GM18868 (cell line): Measurements from ENCODE around the gene ENPP3.
"Not testable (repeated sequence)": the region's sequence is repeated elsewhere in the genome, so short reads cannot be mapped to it uniquely, and the experiment has no call there.

Experiments used
- ATAC-seq: cut with Tn5 transposase; IDR thresholded peaks from one replicate; pipeline ENCODE4 v1.9.1; 2021; ENCODE audit warnings: mild to moderate bottlenecking, moderate library complexity; ENCODE audit not compliant: unreplicated experiment

Gene ENPP3

DNA sequence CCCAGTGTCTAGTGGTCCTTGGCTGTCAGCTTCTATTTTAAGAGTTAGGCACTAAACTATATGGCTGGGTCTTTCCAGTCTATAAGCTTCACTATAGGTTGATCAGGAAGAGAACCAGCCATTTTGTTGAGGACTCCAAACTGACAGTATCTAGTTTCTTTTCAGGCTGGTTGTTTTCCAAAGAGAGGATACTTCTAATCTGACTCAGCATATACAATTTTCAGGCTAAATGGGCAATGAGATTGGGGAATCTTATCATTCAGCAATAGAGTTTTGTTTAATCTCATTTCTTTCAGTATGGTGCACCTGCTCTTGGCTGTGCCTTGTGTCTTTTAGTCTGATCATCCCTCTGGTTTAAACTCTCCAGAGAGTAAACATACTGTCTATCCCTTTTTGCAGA is 94.1 kb downstream of the ENPP3 start:
- ATAC-seq, result no peak

DNA sequence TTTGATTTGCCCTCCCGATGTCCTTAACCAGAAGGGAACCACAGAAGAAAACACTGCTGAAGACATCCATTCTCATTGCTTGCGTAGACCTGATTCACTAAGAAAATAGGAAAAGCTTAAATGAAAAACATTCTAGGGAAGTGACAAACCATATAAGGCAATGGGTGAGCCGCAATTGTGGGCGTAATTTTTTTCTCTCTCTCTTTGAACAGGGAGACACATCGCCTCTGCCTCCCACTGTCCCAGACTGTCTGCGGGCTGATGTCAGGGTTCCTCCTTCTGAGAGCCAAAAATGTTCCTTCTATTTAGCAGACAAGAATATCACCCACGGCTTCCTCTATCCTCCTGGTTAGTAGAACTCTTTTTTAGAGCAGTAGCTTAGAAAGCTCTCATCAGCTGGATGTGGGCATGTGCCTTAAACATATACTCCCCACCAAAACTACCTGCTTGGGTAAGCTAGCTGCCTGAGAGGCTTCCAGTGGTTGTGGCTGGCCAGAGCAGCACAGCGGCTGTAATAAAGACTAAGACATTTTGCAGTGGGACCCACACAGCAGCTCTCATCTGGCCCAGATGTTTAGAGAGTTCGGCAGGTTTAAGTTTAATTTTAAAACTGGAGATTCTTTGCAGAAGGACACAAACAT is 96.4 kb downstream of the ENPP3 start:
- no peak for ATAC-seq

- no peak for ATAC-seq
These were observed 99.0 kb downstream of the ENPP3 start for GRCh38 chr6:131736003-131736596.

- no peak for ATAC-seq
These were observed 99.7 kb downstream of the ENPP3 start for GRCh38 chr6:131736811-131737210.

DNA sequence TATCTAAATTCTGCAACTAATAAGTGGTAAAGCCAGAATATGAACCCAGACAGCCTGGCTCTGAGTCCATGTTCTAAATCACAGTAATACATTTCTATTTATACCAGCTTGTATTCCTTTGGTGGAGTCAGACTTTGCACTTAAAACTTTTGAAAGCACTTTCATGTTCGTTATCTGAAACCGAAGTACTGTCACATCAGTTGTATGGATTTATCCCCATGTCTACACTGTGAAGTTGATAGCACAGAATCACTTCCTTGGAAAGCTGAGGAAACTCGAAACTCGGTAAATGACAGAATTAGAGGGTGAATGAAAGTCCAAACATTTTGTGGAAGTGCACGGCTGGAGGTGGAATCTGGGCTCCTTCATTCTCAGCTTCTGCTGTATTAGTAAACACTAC is 102.0 kb downstream of the ENPP3 start:
- ATAC-seq, result no peak

GRCh38 chr6:131740161-131740560 is 103.1 kb downstream of the ENPP3 start:
- ATAC-seq, result no peak

DNA sequence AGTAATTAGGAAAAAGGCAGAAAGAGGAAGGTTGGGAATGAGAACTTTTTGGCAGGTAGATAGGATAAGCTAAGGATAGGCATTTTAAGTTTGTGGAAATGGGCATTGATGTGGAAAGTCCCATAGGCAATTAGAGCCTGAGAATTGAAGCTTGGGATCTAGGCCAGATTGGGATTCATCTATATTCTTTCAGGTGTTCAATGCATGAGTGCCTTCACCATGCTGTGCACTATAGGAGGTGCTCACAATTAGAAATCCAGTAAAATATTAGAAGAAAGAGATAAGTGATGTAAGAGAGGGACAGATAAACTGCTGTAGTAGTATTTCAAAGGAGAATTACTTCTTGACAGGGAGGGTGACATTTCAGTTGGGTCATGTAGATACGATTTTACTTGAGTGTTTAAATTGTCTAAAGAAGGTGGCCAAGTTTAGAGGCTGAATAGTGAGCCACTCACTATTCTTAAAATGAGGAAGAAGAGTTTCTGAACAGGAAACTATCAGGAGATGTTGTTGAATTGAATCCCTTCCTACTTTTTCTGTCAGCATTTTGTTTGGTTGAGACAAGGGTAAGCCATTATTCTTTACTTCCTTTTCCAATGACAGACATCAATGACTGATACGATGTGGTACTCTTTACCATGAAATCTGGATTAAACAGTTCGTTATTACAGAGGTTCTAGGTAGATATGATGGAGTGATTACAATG is 104.7 kb downstream of the ENPP3 start:
- no peak for ATAC-seq

DNA sequence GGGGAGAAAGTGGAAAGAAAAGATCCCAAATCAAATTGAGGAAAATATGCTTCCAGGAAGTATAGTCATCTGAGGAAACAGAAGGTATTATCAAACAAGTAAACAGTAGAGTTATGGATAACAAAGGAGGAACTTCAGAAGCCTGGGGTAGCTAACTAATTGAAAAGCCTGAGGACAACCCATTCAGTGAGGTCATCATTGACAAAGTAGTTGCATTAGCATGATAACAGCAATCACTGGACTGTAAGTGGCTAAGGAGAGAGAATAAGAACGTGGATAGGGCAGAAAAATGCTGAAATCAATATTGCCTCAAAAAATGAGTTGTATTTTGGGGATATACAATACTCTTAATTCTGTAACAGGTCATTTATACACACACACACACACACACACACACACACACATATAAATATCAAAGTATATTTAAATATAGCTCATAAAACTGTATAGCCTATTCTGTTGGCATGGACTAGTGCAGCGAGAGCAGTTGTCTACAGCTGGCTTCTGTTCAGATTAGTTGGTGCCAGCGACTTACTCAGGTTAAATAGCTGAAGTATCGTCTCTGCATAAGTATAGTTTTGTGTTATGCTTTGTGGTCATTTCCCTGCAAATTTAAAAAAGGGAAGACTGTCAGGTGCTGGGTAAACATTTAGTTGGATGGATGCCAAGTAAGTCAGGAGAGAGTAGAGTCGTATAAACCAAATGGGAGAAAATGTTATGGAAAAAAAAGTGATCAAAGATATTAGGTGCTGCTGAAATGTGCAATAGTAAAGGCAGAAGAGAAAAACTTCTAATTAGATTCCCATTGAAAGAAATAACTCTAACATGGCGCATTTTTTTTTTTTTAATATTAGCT is 107.6 kb downstream of the ENPP3 start:
- no peak for ATAC-seq

GRCh38 chr6:131745476-131745875 is 108.4 kb downstream of the ENPP3 start:
- ATAC-seq, result no peak

DNA sequence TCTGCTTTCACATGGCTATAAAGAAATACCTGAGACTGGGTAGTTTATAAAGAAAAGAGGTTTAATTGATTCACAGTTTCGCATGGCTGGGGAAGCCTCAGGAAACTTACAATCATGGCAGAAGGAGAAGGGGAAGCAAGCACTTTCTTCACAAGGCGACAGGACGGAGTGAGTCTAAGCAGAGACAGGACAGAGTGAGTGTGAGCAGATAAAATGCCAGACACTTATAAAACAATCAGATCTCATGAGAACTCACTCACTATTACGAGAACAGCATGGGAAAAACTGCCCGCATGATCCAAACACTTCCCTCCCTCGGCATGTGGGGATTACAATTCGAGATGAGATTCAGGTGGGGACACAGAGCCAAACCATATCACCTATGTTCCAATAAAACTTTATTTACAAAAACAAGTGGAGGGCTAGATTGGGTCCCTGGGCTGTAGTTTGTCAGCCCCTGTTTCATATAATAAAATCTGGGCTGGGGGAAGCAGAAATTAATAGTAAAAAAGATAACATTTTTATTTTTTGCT is 110.8 kb downstream of the ENPP3 start:
- no peak for ATAC-seq

DNA sequence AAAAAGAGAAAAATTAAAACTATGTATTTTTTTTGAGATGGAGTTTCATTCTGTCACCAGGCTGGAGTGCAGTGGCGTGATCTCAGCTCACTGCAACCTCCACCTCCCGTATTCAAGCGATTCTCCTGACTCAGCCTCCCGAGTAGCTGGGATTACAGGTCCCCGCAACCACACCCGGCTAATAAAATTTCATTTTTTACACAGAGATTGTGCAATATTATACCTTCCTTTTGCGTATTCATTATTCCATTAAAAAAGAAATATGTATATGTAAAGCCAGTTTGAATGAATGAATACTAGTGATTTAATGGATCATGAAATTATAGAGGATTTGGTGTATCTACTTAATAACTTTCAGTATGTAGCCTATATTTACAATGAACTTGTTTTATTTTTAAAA is 111.9 kb downstream of the ENPP3 start:
- no peak for ATAC-seq

DNA sequence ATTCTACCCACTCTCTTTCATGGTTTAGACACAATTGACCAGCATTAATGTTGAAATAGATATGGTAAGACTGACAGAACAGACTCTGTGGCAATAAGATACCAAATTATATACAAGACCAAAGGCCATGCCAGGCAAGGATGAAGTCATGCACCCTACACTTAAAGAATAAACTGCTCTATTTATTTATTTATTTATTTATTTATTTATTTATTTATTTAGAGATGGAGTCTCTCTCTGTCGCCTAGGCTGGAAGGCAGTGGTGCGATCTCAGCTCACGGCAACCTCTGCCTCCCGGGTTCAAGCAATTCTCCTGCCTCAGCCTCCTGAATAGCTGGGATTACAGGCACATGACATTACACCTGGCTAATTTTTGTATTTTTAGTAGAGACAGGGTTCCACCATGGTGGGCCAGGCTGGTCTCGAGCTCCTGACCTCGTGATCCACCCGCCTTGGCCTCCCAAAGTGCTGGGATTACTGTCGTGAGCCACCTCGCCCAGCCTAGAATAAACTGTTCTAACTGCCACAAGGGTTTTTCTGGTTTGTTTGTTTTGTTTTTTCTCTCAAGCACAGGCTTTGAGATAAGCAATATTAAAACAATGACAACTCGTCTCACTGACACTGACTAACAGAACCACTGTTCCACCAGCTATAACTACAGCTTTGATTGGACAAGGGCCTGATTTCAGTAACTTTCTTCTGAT is 114.1 kb downstream of the ENPP3 start:
- not testable (repeated sequence) for ATAC-seq

- no peak for ATAC-seq
These were observed 117.0 kb downstream of the ENPP3 start for GRCh38 chr6:131754088-131754487.

- ATAC-seq, result no peak
These were observed 117.8 kb downstream of the ENPP3 start for GRCh38 chr6:131754715-131755567.

GRCh38 chr6:131755597-131755996 is 118.5 kb downstream of the ENPP3 start:
- no peak for ATAC-seq

- ATAC-seq, result no peak
These were observed 118.9 kb downstream of the ENPP3 start for GRCh38 chr6:131756039-131756438.

DNA sequence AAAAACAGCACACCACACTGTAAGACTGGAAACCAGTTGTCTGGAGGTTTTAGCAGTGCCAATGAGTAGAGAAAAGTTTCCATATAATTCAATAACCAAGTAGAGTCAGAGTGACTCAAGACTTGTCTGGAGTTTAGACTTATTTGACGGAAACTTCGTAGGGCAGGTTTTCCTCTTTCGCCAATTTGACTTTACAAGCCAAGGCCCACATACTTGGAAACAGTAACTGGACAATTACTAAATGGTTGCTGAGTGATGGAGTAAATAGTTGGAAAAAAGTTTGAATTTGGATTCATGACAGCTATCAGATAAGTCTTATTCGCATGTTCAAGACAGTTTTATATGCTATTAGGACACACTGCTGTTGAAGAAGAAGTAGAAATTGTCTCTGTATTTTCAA is 121.8 kb downstream of the ENPP3 start:
- ATAC-seq, result no peak

DNA sequence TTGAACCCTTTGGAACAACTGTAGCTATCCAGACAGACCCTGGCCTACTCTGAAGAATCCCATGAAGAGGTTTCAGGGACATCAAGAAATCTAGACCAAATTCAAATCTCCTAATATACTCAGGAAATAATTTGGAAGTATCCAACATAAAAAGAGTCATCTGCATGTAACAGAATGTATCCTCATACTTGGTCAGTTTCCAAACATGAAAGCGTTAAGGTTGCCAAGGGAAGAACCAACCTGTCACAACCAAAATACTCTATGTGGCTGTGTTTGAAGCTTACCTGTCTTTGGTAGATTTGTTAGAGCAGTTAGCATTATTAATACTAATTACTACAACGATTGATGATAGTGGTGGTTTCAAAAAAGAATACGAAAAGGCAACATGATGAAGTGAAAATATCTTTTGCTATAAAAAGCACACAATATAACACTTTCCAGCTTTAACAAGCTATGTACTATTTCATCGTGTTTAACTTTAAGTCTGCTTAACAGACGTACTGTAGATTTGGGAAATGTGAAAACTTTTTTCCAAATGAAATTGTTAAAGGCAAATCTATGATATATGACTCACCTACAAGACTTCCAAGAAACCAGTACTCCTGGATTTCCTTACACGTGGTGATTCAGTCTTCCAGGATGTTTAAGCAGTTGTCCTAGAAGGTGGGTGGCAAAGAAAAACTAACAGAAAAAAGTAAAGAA is 124.1 kb downstream of the ENPP3 start:
- no peak for ATAC-seq

DNA sequence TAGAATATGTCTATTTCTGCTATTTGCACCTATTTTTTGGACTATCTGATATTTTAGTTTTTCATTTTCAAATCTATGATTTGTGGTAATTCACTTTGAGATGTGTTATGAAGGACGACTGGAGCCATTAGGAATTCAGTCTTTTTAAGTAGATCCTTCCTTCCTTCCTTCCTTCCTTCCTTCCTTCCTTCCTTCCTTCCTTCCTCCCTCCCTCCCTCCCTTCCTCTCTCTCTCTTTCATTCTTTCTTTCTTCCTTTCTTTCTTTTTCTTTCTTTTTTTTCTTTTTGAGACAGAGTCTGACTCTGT is 124.6 kb downstream of the ENPP3 start:
- no peak for ATAC-seq
